GM18508 (cell line): ENCODE measurements around the gene EXD2.

Experiments
- ATAC-seq: cut with Tn5 transposase; IDR thresholded peaks from one replicate; pipeline ENCODE4 v1.9.1; 2021; ENCODE audit warnings: moderate number of reproducible peaks; ENCODE audit not compliant: insufficient read depth, unreplicated experiment

The EXD2 gene

GRCh38 chr14:69244946-69245345, 53.6 kb downstream of the EXD2 start:
- ATAC-seq, result no peak

GRCh38 chr14:69246331-69246730, 55.0 kb downstream of the EXD2 start:
- no peak for ATAC-seq

- ATAC-seq, result no peak
Measured at GRCh38 chr14:69247676-69248440, 56.6 kb downstream of the EXD2 start.

- ATAC-seq, result no peak
Measured at GRCh38 chr14:69249603-69250002, 58.3 kb downstream of the EXD2 start.

DNA sequence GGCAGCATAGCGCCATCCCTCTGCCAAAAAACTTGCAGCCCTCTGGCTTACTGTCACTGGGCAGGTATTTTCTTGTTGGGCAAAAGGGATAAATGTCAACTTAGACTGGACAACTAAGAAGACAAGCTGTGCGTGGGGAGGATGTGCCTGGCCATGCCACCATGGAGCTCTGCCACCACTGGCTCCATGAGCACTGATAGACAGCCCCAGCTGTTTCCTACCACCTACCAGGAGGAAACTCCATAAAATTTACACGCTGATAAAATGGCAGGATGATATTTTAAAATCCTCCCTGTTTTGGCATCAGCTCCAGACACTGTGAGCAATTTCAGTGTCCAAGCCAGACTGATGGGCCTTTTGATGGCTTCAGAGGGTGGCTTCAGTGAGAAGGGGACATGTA, 61.6 kb downstream of the EXD2 start:
- ATAC-seq, result no peak

DNA sequence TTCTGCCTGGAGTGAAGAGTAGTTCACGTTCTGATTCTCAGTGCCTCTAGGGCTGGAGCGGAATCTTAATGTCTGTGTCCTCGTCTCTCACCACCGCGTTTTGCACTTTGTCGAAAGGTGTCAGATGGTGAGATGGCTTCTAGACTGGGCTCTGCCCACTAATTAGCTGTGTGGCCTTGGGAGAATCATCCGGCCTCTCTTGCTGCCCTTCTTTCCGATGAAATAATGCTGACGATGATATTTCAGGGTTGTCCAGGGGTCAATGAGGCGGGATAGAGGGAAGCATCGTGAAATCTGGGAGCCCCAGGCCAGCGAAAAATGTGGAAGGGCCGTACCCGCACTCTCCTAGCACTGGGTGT, 67.8 kb downstream of the EXD2 start:
- ATAC-seq, result no peak

DNA sequence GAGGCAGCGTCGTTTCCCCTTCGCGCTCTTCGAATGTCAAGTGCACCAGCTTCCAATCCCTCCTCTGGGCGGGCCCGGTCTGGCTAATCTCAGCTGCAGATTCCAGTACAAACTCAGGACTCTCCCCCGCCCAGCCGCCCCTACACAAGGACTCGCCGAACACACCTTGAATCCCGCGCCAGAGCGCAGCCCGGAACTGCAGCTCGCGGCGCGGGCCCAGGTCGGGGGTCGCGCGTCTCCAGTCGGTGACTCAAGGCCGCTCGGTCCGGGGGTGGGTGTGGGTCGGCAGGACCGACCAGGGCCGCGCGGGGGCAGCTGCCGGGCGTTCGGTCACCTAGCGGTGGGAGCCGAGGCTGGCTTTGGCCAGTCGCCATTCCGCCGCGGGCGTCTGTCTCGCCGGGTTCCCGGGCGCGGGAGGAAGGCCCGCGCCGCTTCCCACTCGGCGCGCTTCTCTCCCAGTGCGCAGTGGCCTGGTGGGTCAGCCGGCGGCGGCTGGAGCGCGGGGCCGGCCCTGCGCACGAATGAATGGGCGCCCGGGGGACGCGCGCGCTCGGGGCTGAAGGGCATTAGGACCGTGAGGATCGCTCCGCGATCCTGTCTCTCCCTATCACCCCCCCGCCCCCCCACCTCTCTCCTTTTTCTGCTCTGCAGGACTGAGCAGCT, 68.4 kb downstream of the EXD2 start, which contains the start of gene GALNT16:
TSS of gene GALNT16 (plus strand) at position 632 of the 663 bp plus-strand sequence. CDS start 133 bp downstream, outside the sequence.
- ATAC-seq, result no peak

GRCh38 chr14:69260190-69260860, 69.0 kb downstream of the EXD2 start:
- no peak for ATAC-seq

DNA sequence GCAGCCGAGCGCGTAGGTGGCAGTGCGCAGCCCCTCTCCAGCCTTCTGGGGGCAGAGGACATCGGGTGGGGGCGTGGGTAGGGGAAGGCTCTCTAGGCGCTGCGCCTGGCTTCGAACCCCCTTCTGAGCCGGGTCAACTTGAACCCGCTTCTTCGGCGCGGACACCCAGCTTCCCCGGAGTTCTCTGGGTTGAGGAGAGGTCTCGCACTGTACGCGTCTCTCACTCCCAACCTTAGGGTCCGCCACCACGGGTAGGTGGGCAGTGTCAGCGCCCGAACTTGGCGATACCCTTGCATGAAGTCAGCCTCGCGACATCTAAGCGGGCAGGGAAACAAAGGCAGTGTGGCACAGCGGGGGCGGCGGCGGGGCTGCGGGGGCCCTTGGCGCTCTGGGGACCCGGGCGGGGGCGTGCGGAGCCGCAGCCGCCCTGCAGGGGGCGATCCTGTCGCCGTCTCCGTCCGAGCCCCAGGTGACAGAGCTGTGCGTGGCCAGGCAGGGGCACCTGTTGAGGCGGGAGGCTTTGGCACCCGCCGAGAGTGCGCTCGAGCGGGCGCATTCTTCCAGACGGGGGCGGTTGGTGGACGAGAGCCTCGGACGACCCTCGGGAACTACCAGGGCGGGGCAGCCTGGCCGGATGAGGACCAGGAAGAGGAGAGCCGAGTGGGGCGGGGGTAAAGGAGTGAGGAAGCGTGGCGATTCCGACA, 69.7 kb downstream of the EXD2 start:
- ATAC-seq, result no peak

DNA sequence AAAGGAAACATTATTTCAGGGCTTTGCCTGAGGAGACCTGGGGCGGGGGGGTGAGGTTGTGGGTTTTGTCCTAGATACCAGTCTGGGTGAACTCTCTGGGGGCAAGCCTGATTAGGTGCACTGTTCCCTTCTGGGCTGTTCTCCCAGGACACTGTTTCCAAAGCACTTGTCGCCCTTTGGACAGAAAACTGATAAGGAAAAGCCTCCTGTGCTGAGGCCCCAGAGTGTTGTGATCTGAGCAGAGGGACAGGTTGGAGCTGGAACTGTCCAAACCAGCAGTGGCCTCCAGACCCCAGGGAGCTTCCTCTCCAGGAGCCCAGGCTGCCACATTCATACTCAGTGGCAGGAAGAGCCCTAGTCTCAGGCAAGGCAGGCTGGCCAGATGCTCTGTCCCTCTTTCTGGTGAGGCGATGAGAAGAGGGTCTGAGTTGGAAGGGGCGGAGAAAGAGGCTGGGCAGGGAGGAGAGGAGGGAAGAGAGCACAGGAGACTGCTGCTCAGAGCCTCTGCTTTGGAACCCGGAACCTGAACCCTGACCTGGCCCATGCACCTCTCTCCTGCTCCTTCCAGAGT, 70.5 kb downstream of the EXD2 start:
- no peak for ATAC-seq

GRCh38 chr14:69262516-69262915, 71.2 kb downstream of the EXD2 start:
- ATAC-seq, result no peak

- ATAC-seq, result no peak
Measured at GRCh38 chr14:69263364-69263763, 72.1 kb downstream of the EXD2 start.

DNA sequence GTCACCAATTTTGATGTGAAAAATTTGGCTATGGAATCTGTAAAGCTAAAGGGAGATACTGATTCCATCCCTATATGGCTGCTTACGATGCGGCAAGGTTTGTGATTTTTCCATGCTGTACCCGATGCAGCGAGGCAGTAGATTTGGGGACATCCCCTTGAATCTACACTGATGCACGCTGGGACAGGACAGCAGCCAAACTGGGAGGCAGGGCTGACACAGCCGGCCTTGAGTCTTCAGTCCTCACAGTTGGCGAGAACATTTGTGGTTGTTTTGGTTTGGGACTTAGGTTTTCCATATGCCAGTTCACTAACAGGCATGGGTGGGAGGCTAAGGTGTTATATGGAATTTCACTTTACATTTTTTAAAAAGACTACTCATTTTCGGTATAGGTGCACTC, 72.5 kb downstream of the EXD2 start:
- no peak for ATAC-seq

DNA sequence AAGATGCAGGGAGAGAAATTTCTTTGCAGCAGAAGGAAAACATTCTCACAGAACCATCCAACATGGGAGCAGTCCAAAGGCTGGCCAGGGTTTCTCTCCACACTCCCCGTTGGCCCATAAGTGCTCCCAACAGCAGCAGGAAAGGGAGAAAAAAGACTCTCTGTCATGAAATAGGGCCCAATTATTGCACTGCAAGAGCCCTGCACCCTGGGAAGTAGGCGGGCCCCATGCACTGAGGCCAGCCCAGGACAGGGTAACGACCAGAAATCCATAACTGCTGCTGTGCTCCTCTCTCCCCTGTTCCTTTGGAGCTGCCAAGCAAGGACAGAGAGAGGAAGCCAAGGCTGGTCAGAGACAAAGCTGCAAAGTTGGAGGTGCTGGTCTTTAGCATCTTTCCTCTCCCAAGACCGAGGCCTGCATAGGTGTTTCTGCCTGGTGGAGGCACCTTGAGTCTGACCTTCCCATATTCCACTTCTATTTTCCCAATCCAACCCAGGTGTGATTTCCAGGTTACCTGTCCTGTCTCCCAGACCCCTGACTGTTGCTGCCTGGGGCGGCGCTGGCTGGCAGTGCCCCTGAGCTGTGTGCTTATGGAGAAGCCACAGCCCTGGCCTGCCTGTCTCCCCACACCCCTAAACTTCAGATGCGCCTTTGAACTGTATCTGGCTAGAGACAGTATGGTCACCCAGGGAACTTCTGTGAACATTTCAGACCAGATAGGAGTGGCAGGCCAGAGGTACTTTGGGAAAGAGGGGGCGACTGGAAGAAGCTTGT, 75.5 kb downstream of the EXD2 start:
- ATAC-seq, result no peak

DNA sequence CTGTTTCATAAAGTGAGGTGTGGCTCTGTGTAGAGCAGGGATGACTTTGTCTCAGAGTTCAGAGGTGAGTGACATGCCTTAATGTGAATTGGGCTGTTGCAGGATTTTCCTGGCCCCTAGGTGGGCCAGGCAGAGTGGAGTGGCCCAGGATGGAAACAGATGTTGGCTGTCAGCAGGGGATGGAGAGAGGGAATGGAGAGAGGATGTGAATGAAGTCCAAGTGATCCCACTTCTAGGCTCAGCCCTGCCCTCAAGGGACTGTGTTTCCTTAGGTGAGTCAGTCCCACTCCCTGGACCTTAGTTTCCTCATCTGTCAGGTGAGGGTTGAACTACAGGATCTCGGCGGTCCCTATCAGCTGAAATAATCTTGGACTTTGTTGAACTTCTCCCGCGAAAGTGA, 76.2 kb downstream of the EXD2 start:
- ATAC-seq, result no peak

GRCh38 chr14:69268223-69268622, 76.9 kb downstream of the EXD2 start:
- no peak for ATAC-seq

GRCh38 chr14:69268763-69269162, 77.5 kb downstream of the EXD2 start:
- no peak for ATAC-seq

DNA sequence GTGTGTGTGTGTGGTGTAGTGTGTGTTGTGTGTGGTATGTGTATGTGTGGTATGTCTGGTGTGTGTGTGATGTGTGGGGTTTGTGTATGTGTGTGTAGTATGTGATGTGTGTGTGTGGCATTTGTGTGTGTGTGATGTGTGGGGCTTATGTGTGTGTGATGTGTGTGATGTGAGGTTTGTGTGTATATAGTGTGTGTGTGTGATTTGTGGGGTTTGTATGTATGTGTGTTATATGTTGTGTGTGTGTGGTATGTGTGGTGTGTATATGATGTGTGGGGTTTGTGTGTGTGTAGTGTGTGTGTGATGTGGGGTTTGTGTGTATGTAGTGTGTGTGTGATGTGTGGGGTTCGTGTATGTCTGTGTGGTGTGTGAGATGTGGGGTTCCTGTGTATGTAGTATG, 78.1 kb downstream of the EXD2 start:
- no peak for ATAC-seq

- no peak for ATAC-seq
Measured at GRCh38 chr14:69270097-69270496, 78.8 kb downstream of the EXD2 start.
